Effector memory CD4-positive, alpha-beta T cell (primary cell): ENCODE results near the gene PHF21A.

Experiments
- DNase-seq, 3 donors: peaks; one replicate each; pipeline ENCODE4 v3.0.0-alpha.2; 2020
- H3K27ac ChIP-seq: 2 replicates; pipeline ENCODE4 v1.7.0; 2013; ENCODE audit warnings: mild to moderate bottlenecking, low read length, moderate library complexity; ENCODE audit not compliant: insufficient read depth, poor library complexity, severe bottlenecking
- H3K27me3 ChIP-seq: replicated peaks from 2 replicates; pipeline ENCODE4 v1.7.0; 2013; ENCODE audit warnings: mild to moderate bottlenecking, low read length; ENCODE audit not compliant: insufficient read depth, control insufficient read depth, poor library complexity, severe bottlenecking
- H3K36me3 ChIP-seq: 2 replicates; pipeline ENCODE4 v1.7.0; 2013; ENCODE audit warnings: mild to moderate bottlenecking, low read length, moderate library complexity; ENCODE audit not compliant: control insufficient read depth, insufficient read depth
- H3K4me1 ChIP-seq: 2 replicates; pipeline ENCODE4 v1.7.0; 2013; ENCODE audit warnings: low read length, mild to moderate bottlenecking; ENCODE audit not compliant: control insufficient read depth, insufficient read depth, poor library complexity, severe bottlenecking
- H3K4me3 ChIP-seq: 2 replicates; pipeline ENCODE4 v1.7.0; 2013; ENCODE audit warnings: low read length, low read depth, mild to moderate bottlenecking; ENCODE audit not compliant: insufficient read depth, poor library complexity, severe bottlenecking
- H3K9me3 ChIP-seq: 2 replicates; pipeline ENCODE4 v1.7.0; 2013; ENCODE audit warnings: mild to moderate bottlenecking, low read length, moderate library complexity; ENCODE audit not compliant: control insufficient read depth

Gene PHF21A

DNA sequence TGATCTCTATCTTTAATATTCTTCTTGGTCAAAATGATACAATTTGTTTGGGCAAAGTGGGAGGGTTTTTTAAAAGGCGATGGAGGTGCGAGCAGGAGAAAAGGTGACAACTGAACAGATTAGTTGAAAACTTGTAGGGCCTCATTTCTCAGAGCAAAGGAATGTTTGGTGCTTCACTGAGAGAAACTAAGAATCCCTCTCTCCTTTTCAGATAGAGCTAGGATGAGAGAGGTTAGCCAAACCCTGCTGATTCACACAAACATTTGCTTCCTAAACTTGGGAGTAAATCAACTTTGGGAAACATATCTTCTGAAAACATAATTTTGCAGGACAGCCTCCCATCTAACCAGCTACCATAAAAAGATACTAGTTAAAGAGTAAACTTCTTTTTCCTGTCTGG lies 57.0 kb downstream of the PHF21A start:
- DNase-seq = no peak

DNA sequence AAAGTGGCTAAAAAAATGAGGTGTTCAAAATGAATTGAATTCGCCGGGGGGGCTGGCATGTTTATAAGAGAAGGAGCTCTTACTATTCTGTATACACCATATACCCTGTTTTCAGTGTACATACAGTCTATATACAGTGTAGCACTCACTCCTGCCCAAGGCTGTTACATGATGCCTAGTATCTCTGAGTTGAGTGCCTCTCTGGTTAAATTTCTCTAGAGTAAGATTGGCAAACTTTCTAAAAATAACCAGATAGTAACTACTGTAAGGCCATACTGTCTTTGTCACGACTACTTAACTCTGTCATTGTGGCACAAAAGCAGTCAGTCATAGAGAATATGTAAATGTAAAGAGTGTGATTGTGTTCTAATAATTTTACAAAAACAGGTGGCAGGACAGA lies 58.1 kb downstream of the PHF21A start:
- Histone ChIP-seq H3K4me1 (no peaks in the 10 kb centered on the region), H3K27me3 (no peaks in the 10 kb centered on the region), H3K4me3 (no peak overlapping the region), H3K9me3 (no peaks in the 10 kb centered on the region), H3K36me3 (no peaks in the 10 kb centered on the region), H3K27ac (no peak overlapping the region)
- no peak for DNase-seq

More for the DNA sequence above, 57.0 kb downstream of the PHF21A start:
- Histone ChIP-seq H3K36me3 (no peaks in the 10 kb centered on the region), H3K4me1 (no peaks in the 10 kb centered on the region), H3K27me3 (no peaks in the 10 kb centered on the region), H3K9me3 (no peaks in the 10 kb centered on the region), H3K27ac (no peak overlapping the region), H3K4me3 (no peak overlapping the region)

DNA sequence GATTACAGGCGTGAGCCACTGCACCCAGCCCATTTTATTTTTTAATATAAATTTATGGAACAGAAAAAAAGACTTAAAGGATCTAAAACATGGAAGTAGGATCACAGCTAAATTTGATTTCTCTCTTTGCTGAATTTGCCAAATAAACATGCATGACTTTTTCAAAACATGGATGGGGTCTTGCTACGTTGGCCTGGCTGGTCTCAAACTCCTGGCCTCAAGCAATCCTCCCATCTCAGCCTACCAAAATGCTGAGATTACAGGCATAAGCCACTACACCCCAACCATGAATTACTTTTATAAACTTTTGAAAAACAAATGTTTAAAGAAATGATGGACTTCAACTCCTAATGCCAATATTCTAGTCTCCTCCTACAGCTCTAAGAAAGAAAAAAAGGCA lies 61.2 kb downstream of the PHF21A start:
- DNase-seq = no peak
- Histone ChIP-seq H3K36me3 (no peaks in the 10 kb centered on the region), H3K27me3 (no peaks in the 10 kb centered on the region), H3K27ac (no peak overlapping the region), H3K9me3 (no peaks in the 10 kb centered on the region), H3K4me3 (no peak overlapping the region), H3K4me1 (no peaks in the 10 kb centered on the region)

DNA sequence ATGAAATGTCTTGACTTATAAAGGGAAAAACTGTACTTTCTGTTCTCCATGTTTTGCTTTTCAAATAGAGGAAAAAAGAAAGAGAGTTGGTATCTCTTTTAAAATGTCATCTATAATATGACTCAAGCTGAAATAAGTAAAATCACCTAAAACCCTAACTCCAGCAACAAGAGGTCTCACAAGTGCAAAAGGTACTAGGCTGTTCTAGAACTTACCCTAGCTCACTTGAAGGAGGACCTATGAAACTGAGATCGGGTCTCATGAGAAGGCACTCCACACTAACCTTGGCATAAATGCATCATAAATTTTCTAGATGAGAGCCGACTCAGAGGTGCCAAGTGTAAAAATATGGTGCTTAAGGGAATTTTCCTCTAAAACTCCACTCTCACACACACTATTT lies 63.8 kb downstream of the PHF21A start:
- Histone ChIP-seq H3K27me3 (no peaks in the 10 kb centered on the region), H3K36me3 (peaks cover 5% of the 10 kb centered on the region), H3K4me1 (no peaks in the 10 kb centered on the region), H3K9me3 (no peaks in the 10 kb centered on the region), H3K27ac (no peak overlapping the region), H3K4me3 (no peak overlapping the region)
- no peak for DNase-seq

DNA sequence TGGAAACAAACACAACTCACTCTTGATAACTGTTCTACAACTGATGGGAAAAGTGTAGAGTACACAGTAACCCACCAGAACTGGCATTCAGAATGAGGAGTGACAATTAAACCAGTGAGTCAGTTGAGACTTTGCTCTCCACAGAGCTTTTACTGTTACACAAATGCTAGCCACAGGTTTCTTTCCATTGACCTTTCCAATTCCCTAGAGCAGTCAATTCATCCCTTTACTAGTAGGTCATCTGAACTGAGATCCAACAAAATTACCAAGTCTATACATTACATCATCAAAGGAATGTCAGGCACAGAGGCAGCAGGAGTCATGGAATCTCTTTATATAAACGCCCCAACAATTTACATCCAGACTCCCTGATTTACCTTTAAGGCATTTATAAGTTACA lies 65.9 kb downstream of the PHF21A start:
- H3K27me3 ChIP-seq = no peaks in the 10 kb centered on the region
- DNase-seq = no peak
- no peak overlapping the region for H3K27ac ChIP-seq
- H3K9me3 ChIP-seq = no peaks in the 10 kb centered on the region
- H3K4me1 ChIP-seq = no peaks in the 10 kb centered on the region
- no peak overlapping the region for H3K4me3 ChIP-seq
- H3K36me3 ChIP-seq = peaks cover 5% of the 10 kb centered on the region

- peaks cover 5% of the 10 kb centered on the region for H3K36me3 ChIP-seq
- DNase-seq = no peak
- H3K27me3 ChIP-seq = no peaks in the 10 kb centered on the region
Observed at GRCh38 chr11:46051102-46051501, 70.2 kb downstream of the PHF21A start.

DNA sequence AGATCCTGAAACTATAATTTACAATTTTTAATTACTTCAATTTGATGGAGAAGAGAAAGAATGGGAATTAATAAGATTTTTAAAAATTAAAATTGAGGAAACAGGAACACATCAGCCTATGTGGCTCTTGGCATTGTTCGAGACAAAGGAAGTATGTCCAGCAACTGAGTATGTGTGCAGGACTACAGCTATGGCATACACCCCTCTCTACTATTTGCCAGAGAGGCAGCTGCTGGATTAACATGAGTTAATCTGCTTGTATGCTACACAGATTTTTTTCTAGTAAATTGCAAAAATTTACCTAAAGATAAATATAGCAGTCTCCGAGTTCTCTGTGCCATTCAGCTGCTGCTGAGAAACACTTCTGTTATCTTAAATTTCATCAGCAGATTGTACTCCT lies 70.6 kb downstream of the PHF21A start:
- no peaks in the 10 kb centered on the region for H3K9me3 ChIP-seq
- H3K4me3 ChIP-seq = no peak overlapping the region
- DNase-seq = no peak
- H3K27me3 ChIP-seq = no peaks in the 10 kb centered on the region
- H3K36me3 ChIP-seq = peaks cover 5% of the 10 kb centered on the region
- H3K4me1 ChIP-seq = no peaks in the 10 kb centered on the region
- no peak overlapping the region for H3K27ac ChIP-seq

More at GRCh38 chr11:46051102-46051501, 70.2 kb downstream of the PHF21A start:
- Histone ChIP-seq H3K4me1 (no peaks in the 10 kb centered on the region), H3K9me3 (no peaks in the 10 kb centered on the region), H3K27ac (no peak overlapping the region), H3K4me3 (no peak overlapping the region)

DNA sequence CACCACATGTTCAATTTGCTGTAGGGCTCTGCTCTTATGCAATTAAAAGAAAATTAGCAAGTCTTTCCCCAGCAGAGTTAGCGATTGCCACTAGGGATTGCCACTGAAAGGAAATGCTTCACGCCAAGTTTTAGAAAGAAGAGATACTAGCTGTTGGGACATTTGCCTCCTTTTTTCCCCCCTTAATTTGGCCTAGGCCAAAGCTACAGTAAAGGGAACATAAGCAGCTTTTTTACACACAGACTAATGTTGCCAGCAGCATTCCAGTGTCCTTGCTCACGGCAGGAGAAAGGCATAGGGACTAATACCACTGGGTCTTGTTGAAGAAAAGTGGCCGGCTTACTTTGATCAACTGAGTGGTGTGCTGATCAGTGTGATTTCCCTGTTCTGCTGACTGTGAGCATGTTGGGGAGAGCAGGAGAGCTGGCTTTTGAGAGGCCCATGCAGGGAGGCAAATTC lies 71.2 kb downstream of the PHF21A start:
- Histone ChIP-seq H3K27me3 (no peaks in the 10 kb centered on the region), H3K9me3 (no peaks in the 10 kb centered on the region), H3K4me1 (no peaks in the 10 kb centered on the region), H3K36me3 (peaks cover 5% of the 10 kb centered on the region), H3K27ac (no peak overlapping the region), H3K4me3 (no peak overlapping the region)
- no peak for DNase-seq

DNA sequence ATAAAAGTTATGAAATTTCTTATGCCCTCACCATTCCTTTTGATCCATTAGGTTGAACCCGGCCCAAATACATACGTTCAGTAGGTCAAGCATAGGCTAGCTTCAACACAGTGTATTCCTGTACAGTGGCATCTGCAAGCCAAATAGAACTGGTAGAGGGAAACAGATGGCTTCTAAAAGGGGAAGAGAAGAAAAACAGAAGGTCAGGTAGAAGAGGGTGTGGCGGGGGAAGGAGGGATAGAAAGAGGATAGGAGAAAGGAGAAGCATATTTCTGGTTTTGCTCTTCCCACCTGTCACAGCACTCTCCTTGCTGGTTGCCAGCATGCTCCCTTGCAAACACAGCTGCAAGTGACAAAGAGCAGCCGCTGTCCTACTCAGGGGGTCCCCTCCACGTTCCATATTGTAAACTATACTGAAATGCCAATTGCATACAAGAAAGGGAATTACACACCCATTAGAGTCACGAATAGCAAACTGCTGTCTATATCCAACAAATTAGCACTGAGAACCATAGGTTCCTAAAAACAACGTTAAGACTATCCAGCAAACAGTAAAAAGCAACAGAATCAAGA lies 71.8 kb downstream of the PHF21A start:
- Histone ChIP-seq H3K9me3 (no peaks in the 10 kb centered on the region), H3K27me3 (no peaks in the 10 kb centered on the region), H3K4me1 (no peaks in the 10 kb centered on the region), H3K27ac (no peak overlapping the region), H3K4me3 (no peak overlapping the region), H3K36me3 (peaks cover 5% of the 10 kb centered on the region)
- no peak for DNase-seq

- no peak for DNase-seq
- no peaks in the 10 kb centered on the region for H3K4me1 ChIP-seq
- no peaks in the 10 kb centered on the region for H3K27me3 ChIP-seq
- no peaks in the 10 kb centered on the region for H3K9me3 ChIP-seq
- H3K36me3 ChIP-seq = no peaks in the 10 kb centered on the region
- H3K4me3 ChIP-seq = no peak overlapping the region
- H3K27ac ChIP-seq = no peak overlapping the region
Observed at GRCh38 chr11:46048198-46048597, 73.1 kb downstream of the PHF21A start.
